Endothelial cell of umbilical vein (primary cell): ENCODE results near the gene PSMA1. TPM values are rescaled to one million over a fixed set of nuclear protein-coding genes. Genes with fewer than 3 reads are reported as not detected.

Experiments used
- BruUV-seq: library from RNA; stranded (reverse); fragments of 400-500 nt; replicated peaks from 2 replicates; lab custom pipeline; 2021; lab: Mats Ljungman, UMichigan
- CTCF ChIA-PET: fragments of 300-600, 350-600 bp; sonication (Branson Sonifier 250); formaldehyde crosslinking; loops from one replicate; lab custom pipeline; 2021; ENCODE audit warnings: antibody characterized with exemption, inconsistent platforms; lab: Charles Lee
- POLR2A ChIA-PET: fragments of 300-600, 350-600 bp; sonication (Branson Sonifier 250); formaldehyde crosslinking; loops from one replicate; lab custom pipeline; 2021; ENCODE audit warnings: antibody characterized with exemption, inconsistent platforms; lab: Charles Lee
- DNase-seq: peaks from one replicate; pipeline ENCODE4 v3.0.0-alpha.2; 2011; ENCODE audit warnings: low read depth, low spot score
- FAIRE-seq: peaks from 2 replicates; lab custom pipeline; 2011; peaks lifted over from hg19 to GRCh38; lab: Jason Lieb, UNC
- H2AFZ ChIP-seq: 2 replicates; pipeline ENCODE4 v1.6.0; 2012; ENCODE audit warnings: low read depth, low read length, control low read depth, inconsistent platforms
- H3K27ac ChIP-seq: 2 replicates; pipeline ENCODE4 v1.5.1; 2011; ENCODE audit warnings: low read depth, mild to moderate bottlenecking, control low read depth, low read length, moderate library complexity; ENCODE audit not compliant: insufficient read depth
- H3K27me3 ChIP-seq, 2 experiments: 2 replicates each; pipeline versions ENCODE4 v1.6.0 to v1.6.1; 2011; ENCODE audit warnings: low read length in 2 of 2, mixed read lengths in 1 of 2; ENCODE audit not compliant: control insufficient read depth in 2 of 2, insufficient read depth in 2 of 2
- H3K36me3 ChIP-seq, 2 experiments: 2 replicates in 1 of 2; 3 replicates in 1 of 2; pipeline ENCODE4 v1.5.1; 2011; ENCODE audit warnings: low read length in 2 of 2, mild to moderate bottlenecking in 1 of 2, moderate library complexity in 1 of 2; ENCODE audit not compliant: control insufficient read depth in 2 of 2, insufficient read depth in 2 of 2; ENCODE audit errors: extremely low read depth in 1 of 2
- H3K4me1 ChIP-seq: 3 replicates; pipeline ENCODE4 v1.5.1; 2011; ENCODE audit warnings: mild to moderate bottlenecking, low read length; ENCODE audit not compliant: control insufficient read depth, insufficient read depth; ENCODE audit errors: extremely low read depth
- H3K4me2 ChIP-seq: 2 replicates; pipeline ENCODE4 v1.6.1; 2011; ENCODE audit warnings: low read length, control low read depth, mixed read lengths; ENCODE audit not compliant: insufficient read depth
- H3K4me3 ChIP-seq, 3 experiments: fragments of 200-600 bp in 1 of 3; sonication (generic), shearing (Covaris generic) in 1 of 3; replicated peaks in 1 of 3; 2 replicates each; pipeline ENCODE4 v1.5.1; 2011 to 2016; ENCODE audit warnings: control low read depth in 3 of 3, low read length in 3 of 3, mild to moderate bottlenecking in 2 of 3, inconsistent platforms in 1 of 3, low read depth in 1 of 3, moderate library complexity in 1 of 3; ENCODE audit not compliant: insufficient read depth in 1 of 3
- H3K79me2 ChIP-seq: 2 replicates; pipeline ENCODE4 v1.6.0; 2012; ENCODE audit warnings: low read length, inconsistent platforms; ENCODE audit not compliant: control insufficient read depth, insufficient read depth
- H3K9ac ChIP-seq: replicated peaks from 2 replicates; pipeline ENCODE3; 2011; ENCODE audit warnings: low read length, control low read depth; ENCODE audit not compliant: insufficient read depth; ENCODE audit errors: extremely low read depth
- H3K9me1 ChIP-seq: replicated peaks from 3 replicates; pipeline ENCODE4 v1.6.0; 2011; ENCODE audit warnings: mild to moderate bottlenecking, low read length; ENCODE audit not compliant: control insufficient read depth, insufficient read depth; ENCODE audit errors: extremely low read depth
- H3K9me3 ChIP-seq: replicated peaks from 2 replicates; pipeline ENCODE4 v1.5.1; 2012; ENCODE audit warnings: low read length, inconsistent platforms; ENCODE audit not compliant: control insufficient read depth, insufficient read depth
- H4K20me1 ChIP-seq: replicated peaks from 2 replicates; pipeline ENCODE3; 2011; ENCODE audit warnings: mild to moderate bottlenecking, low read length; ENCODE audit not compliant: control insufficient read depth, insufficient read depth; ENCODE audit errors: extremely low read depth
- CTCF ChIP-seq, 2 donors: IDR thresholded peaks; 1 replicate in 1 of 2; 2 replicates in 1 of 2; pipeline ENCODE4 v1.5.1; 2011; ENCODE audit warnings: low read length in 2 of 2, mild to moderate bottlenecking in 2 of 2, moderate library complexity in 2 of 2, control low read depth in 1 of 2, inconsistent platforms in 1 of 2, low read depth in 1 of 2; ENCODE audit not compliant: insufficient read depth in 1 of 2; ENCODE audit errors: extremely low read depth in 1 of 2
- EZH2 ChIP-seq: IDR thresholded peaks from 2 replicates; pipeline ENCODE4 v1.6.1; 2012; ENCODE audit warnings: borderline replicate concordance, low read depth, mild to moderate bottlenecking, moderate library complexity, low read length, inconsistent platforms; ENCODE audit not compliant: severe bottlenecking
- FOS ChIP-seq: IDR thresholded peaks from 2 replicates; pipeline ENCODE4 v1.6.1; 2011; ENCODE audit warnings: mild to moderate bottlenecking, low read length, moderate library complexity, borderline replicate concordance; ENCODE audit not compliant: insufficient read depth
- GATA2 ChIP-seq: IDR thresholded peaks from 2 replicates; pipeline ENCODE4 v1.7.0; 2011; ENCODE audit warnings: low read depth, mild to moderate bottlenecking, moderate library complexity, mixed read lengths, low read length; ENCODE audit not compliant: insufficient read length, insufficient read depth
- JUN ChIP-seq: IDR thresholded peaks from 2 replicates; pipeline ENCODE4 v1.6.1; 2011; ENCODE audit warnings: borderline replicate concordance, low read depth; ENCODE audit not compliant: insufficient read length, insufficient read depth
- MAX ChIP-seq: IDR thresholded peaks from 2 replicates; pipeline ENCODE4 v1.6.1; 2011; ENCODE audit not compliant: insufficient read depth, insufficient read length
- MYC ChIP-seq: IDR thresholded peaks from one replicate; pipeline ENCODE4 v1.6.1; 2011; ENCODE audit warnings: mild to moderate bottlenecking, low read depth, low read length
- POLR2A ChIP-seq: IDR thresholded peaks from 2 replicates; pipeline ENCODE4 v1.6.1; 2012; ENCODE audit warnings: low read depth, mild to moderate bottlenecking, control low read depth, low read length
- POLR2AphosphoS5 ChIP-seq: IDR thresholded peaks from 2 replicates; pipeline ENCODE4 v1.6.1; 2012; ENCODE audit warnings: low read depth, mild to moderate bottlenecking, control low read depth, low read length, moderate library complexity; ENCODE audit not compliant: insufficient read depth
- dilution Hi-C: fragments of 300-500 bp; cut with MboI; formaldehyde crosslinking; loops from one replicate; pipeline ENCODE4 v1.15.0; 2019; ENCODE audit warnings: low sequenced_read_pairs; ENCODE audit not compliant: extremely low pct_ligation_motif_present
- intact Hi-C: fragments of 100-400 bp; cut with micrococcal nuclease; formaldehyde crosslinking; loops from one replicate; pipeline ENCODE4 v1.10.0; 2022
- polyA plus RNA-seq, 4 experiments: library from polyadenylated mRNA; depleted of rRNA in 3 of 4; stranded (reverse) in 3 of 4; unstranded in 1 of 4; fragments of >200 nt; gene quantifications; 2 replicates each; pipeline versions ENCODE4 v1.2.1 to v1.2.3, GENCODE V29; 2011 to 2012; ENCODE audit warnings: missing spikeins in 1 of 4
- total RNA-seq: library from RNA; stranded (reverse); gene quantifications from 2 replicates; pipeline ENCODE4 v1.2.3, GENCODE V29; 2021

The PSMA1 gene
- total and polyA plus RNA-seq, 2 donors (not counting 3 experiments of a cell fraction or from before 2014, with no cell fraction given), result 194 to 220 TPM

- H3K9ac ChIP-seq, result no peak overlapping the region
- TF ChIP-seq EZH2 (no peak), POLR2AphosphoS5 (no peak), MAX (no peak), POLR2A (no peak), GATA2 (no peak), CTCF (IDR thresholded peaks at IDR 0.05; ENCODE audit: extremely low read depth in 1 of 2, insufficient read depth in 1 of 2, low read depth in 1 of 2, low read length in 2 of 2) (no peak), FOS (no peak), JUN (no peak), MYC (no peak)
- no peak for DNase-seq
- H3K9me1 ChIP-seq, result no peaks in the 10 kb centered on the region
- H3K27ac ChIP-seq, result no peak overlapping the region
- H3K79me2 ChIP-seq, result no peaks in the 10 kb centered on the region
- FAIRE-seq, result no peak
- ChIA-PET POLR2A (no interaction called here), CTCF (interaction anchor here (2.0 kb wide), 1 partner anchor 9 kb away, joined by 10 read pairs; no protein-coding TSS in a partner anchor)
- H2AFZ ChIP-seq, result no peak overlapping the region
- H3K4me1 ChIP-seq, result no peaks in the 10 kb centered on the region
- no peak overlapping the region for H3K4me3 ChIP-seq
- dilution Hi-C loops (no loop called here), intact Hi-C loops (no loop called here)
- no TSS peak for BruUV-seq
- H3K4me2 ChIP-seq, result no peak overlapping the region
- no peaks in the 10 kb centered on the region for H3K9me3 ChIP-seq
- H4K20me1 ChIP-seq, result no peaks in the 10 kb centered on the region
- H3K36me3 ChIP-seq, result no peaks in the 10 kb centered on the region
- peaks cover 0 to 3% of the 10 kb centered on the region in 2 experiments for H3K27me3 ChIP-seq
These were observed 47.0 kb upstream of the PSMA1 start for GRCh38 chr11:14567064-14567651.
